Measurements from ENCODE around the gene PRKN.

- TF ChIP-seq CTCF (conservative IDR thresholded peaks at IDR 0.05) = no peak
- TF ChIP-seq ZFX (IDR thresholded peaks at IDR 0.05) = no peak
Observed at GRCh38 chr6:162543221-162543620, 184.3 kb downstream of the PRKN start.

All from C4-2B (cell line).